ENCODE data around the gene ERGIC2.

ERGIC2 gene

GRCh38 chr12:29428633-29429032 is 47.7 kb upstream of the ERGIC2 start:
- peak overlapping the region; percentile 77 for H3K27ac ChIP-seq (replicated peaks)
- no peaks in the 10 kb centered on the region for H3K27me3 ChIP-seq (ENCODE audit: insufficient read depth, poor library complexity, severe bottlenecking)
- DNase-seq (ENCODE audit: low read depth in 1 of 2, low spot score in 1 of 2) = peak; percentile 77 to 85
- peak; percentile 18; the same call in 1 of the 2 replicates for TF ChIP-seq POLR2AphosphoS5 (IDR thresholded peaks at IDR 0.05; ENCODE audit: low read depth)
- TF ChIP-seq SPI1 (IDR thresholded peaks at IDR 0.05; ENCODE audit: borderline replicate concordance, low read depth) = no peak
- no peak overlapping the region for H3K4me3 ChIP-seq (replicated peaks; ENCODE audit: insufficient read depth, low read length)

GRCh38 chr12:29427964-29428363 is 47.0 kb upstream of the ERGIC2 start:
- Histone ChIP-seq H3K27ac (replicated peaks) (peak overlapping the region; percentile 77), H3K4me3 (replicated peaks; ENCODE audit: insufficient read depth, low read length) (no peak overlapping the region), H3K27me3 (ENCODE audit: insufficient read depth, poor library complexity, severe bottlenecking) (no peaks in the 10 kb centered on the region)
- DNase-seq (ENCODE audit: low read depth in 1 of 2, low spot score in 1 of 2) = peak; percentile 55 to 86
- TF ChIP-seq SPI1 (IDR thresholded peaks at IDR 0.05; ENCODE audit: borderline replicate concordance, low read depth) = peak; percentile 98
- no peak for TF ChIP-seq GABPA (IDR thresholded peaks at IDR 0.05; ENCODE audit: low read depth)
- peak; percentile 28 for TF ChIP-seq CTCF (IDR thresholded peaks at IDR 0.05; ENCODE audit: insufficient read depth, low read length)

GRCh38 chr12:29426498-29426897 is 45.5 kb upstream of the ERGIC2 start:
- no peak for DNase-seq (ENCODE audit: low read depth in 1 of 2, low spot score in 1 of 2)
- TF ChIP-seq SPI1 (IDR thresholded peaks at IDR 0.05; ENCODE audit: borderline replicate concordance, low read depth) = no peak
- TF ChIP-seq GABPA (IDR thresholded peaks at IDR 0.05; ENCODE audit: low read depth) = no peak
- no peak for TF ChIP-seq POLR2AphosphoS5 (IDR thresholded peaks at IDR 0.05; ENCODE audit: low read depth)
- TF ChIP-seq CTCF (IDR thresholded peaks at IDR 0.05; ENCODE audit: insufficient read depth, low read length) = no peak
- no peak for TF ChIP-seq REST (IDR thresholded peaks at IDR 0.05; ENCODE audit: insufficient replicate concordance, low read depth)
- H3K27ac ChIP-seq (replicated peaks) = no peak overlapping the region
- H3K4me3 ChIP-seq (replicated peaks; ENCODE audit: insufficient read depth, low read length) = no peak overlapping the region
- H3K27me3 ChIP-seq (ENCODE audit: insufficient read depth, poor library complexity, severe bottlenecking) = no peaks in the 10 kb centered on the region

GRCh38 chr12:29425722-29426121 is 44.8 kb upstream of the ERGIC2 start:
- TF ChIP-seq CTCF (IDR thresholded peaks at IDR 0.05; ENCODE audit: insufficient read depth, low read length) = no peak
- TF ChIP-seq POLR2AphosphoS5 (IDR thresholded peaks at IDR 0.05; ENCODE audit: low read depth) = no peak
- no peak for TF ChIP-seq SPI1 (IDR thresholded peaks at IDR 0.05; ENCODE audit: borderline replicate concordance, low read depth)
- TF ChIP-seq REST (IDR thresholded peaks at IDR 0.05; ENCODE audit: insufficient replicate concordance, low read depth) = no peak
- TF ChIP-seq GABPA (IDR thresholded peaks at IDR 0.05; ENCODE audit: low read depth) = no peak
- Histone ChIP-seq H3K27ac (replicated peaks) (no peak overlapping the region), H3K4me3 (replicated peaks; ENCODE audit: insufficient read depth, low read length) (no peak overlapping the region), H3K27me3 (ENCODE audit: insufficient read depth, poor library complexity, severe bottlenecking) (no peaks in the 10 kb centered on the region)
- no peak for DNase-seq (ENCODE audit: low read depth in 1 of 2, low spot score in 1 of 2)
